ENCODE results near the gene TMEM132D. TPM values are rescaled to one million over a fixed set of nuclear protein-coding genes. Genes with fewer than 3 reads are reported as not detected.

TMEM132D gene
- total and polyA plus RNA-seq, 2 of the 8 experiments (the other 6 are each of a cell fraction or from before 2014, with no cell fraction given): 3.5 to 10.1 TPM

- ChIA-PET CTCF (ENCODE audit: partially characterized antibody) (interaction anchor here (0.6 to 2.2 kb wide), 3 partner anchors 11 to 833 kb away, joined by 3 to 8 read pairs (median 4); no protein-coding TSS in a partner anchor), POLR2A (ENCODE audit: partially characterized antibody) (no interaction called here)
- DNase-seq (ENCODE audit: low read depth in 1 of 2, low spot score in 2 of 2) (no peak), FAIRE-seq (no peak)
- Histone ChIP-seq H2BK15ac (ENCODE audit: low read length) (no peak overlapping the region), H3K56ac (replicated peaks; ENCODE audit: insufficient read length, low read depth, low read length) (no peak overlapping the region), H3K18ac (ENCODE audit: extremely low read depth, low read length) (no peak overlapping the region), H2AFZ (ENCODE audit: low read length) (no peak overlapping the region), H3K9ac (replicated peaks in 1 of 4; ENCODE audit: extremely low read depth in 1 of 4, low read depth in 3 of 4, low read length in 3 of 4) (no peak overlapping the region), H3K4me1 (replicated peaks in 1 of 4; ENCODE audit: control insufficient read depth in 3 of 4, insufficient read depth in 4 of 4, low read length in 3 of 4) (no peaks in the 10 kb centered on the region), H3K36me3 (ENCODE audit: control insufficient read depth in 2 of 4, insufficient read depth in 4 of 4, low read length in 3 of 4) (no peaks in the 10 kb centered on the region), H3K23me2 (ENCODE audit: low read depth, low read length) (0 out of 2 replicates have a peak, but pooled peaks cover 4% of the 10 kb centered on the region), H3K4ac (replicated peaks; ENCODE audit: insufficient read length, low read depth, low read length) (no peak overlapping the region), H3K9me3 (ENCODE audit: insufficient read depth in 2 of 2, low read depth in 1 of 2, low read length in 1 of 2) (no peaks in the 10 kb centered on the region), H2BK12ac (ENCODE audit: low read depth, low read length) (no peak overlapping the region), H3K4me2 (ENCODE audit: insufficient read depth in 1 of 2, low read depth in 2 of 2, low read length in 2 of 2) (no peak overlapping the region), H3K27me3 (replicated peaks in 1 of 4; ENCODE audit: control insufficient read depth in 3 of 4, extremely low read depth in 1 of 4, insufficient read depth in 3 of 4, low read length in 3 of 4) (no peaks in the 10 kb centered on the region), H4K5ac (ENCODE audit: insufficient read length, low read depth, low read length) (no peak overlapping the region), H4K8ac (ENCODE audit: extremely low read depth, insufficient read depth, low read length) (no peak overlapping the region), H3K14ac (ENCODE audit: insufficient read length) (no peak overlapping the region), H3K79me1 (ENCODE audit: low read depth, low read length) (no peaks in the 10 kb centered on the region), H2BK20ac (ENCODE audit: low read length) (no peak overlapping the region), H2AK5ac (ENCODE audit: low read depth, low read length) (no peak overlapping the region), H2BK120ac (replicated peaks; ENCODE audit: low read depth, low read length) (no peak overlapping the region), H3K79me2 (ENCODE audit: control insufficient read depth in 1 of 2, insufficient read depth in 2 of 2, low read length in 2 of 2) (no peaks in the 10 kb centered on the region), H2BK5ac (ENCODE audit: low read depth, low read length) (no peak overlapping the region), H3K23ac (ENCODE audit: insufficient read length) (no peak overlapping the region), H4K20me1 (replicated peaks in 1 of 2; ENCODE audit: control insufficient read depth in 1 of 2, insufficient read depth in 2 of 2, low read length in 2 of 2) (peaks cover 0 to 1% of the 10 kb centered on the region in 2 experiments), H4K91ac (replicated peaks; ENCODE audit: insufficient read length, low read length) (no peak overlapping the region), H3K27ac (ENCODE audit: low read depth, low read length) (no peak overlapping the region), H3K4me3 (ENCODE audit: extremely low read depth in 1 of 4, insufficient read depth in 2 of 4, low read depth in 3 of 4, low read length in 4 of 4) (no peak overlapping the region)
- 88% methylated on average over 5 of the region's 5 CpGs; no CpG with 5 or more reads in 1 of the 2 experiments for WGBS, 2 experiments (ENCODE audit: extremely low coverage in 1 of 2, insufficient coverage in 1 of 2, insufficient read length in 1 of 2, insufficient replicate concordance in 2 of 2, low coverage in 1 of 2, low lambda C conversion rate in 2 of 2, missing lambda C conversion rate in 1 of 2)
- TF ChIP-seq EZH2 (IDR thresholded peaks at IDR 0.05; ENCODE audit: low read depth, low read length, severe bottlenecking) (no peak), ASH2L (IDR thresholded peaks at IDR 0.05; ENCODE audit: low read length) (no peak), TAF7 (optimal IDR thresholded peaks at IDR 0.05; ENCODE audit: borderline replicate concordance, low read depth, low read length) (no peak), NRF1 (IDR thresholded peaks at IDR 0.05; ENCODE audit: low read depth, low read length) (no peak), KDM4A (IDR thresholded peaks at IDR 0.05; ENCODE audit: low read depth, low read length, severe bottlenecking) (no peak), BACH1 (IDR thresholded peaks at IDR 0.05; ENCODE audit: low read length) (no peak), NANOG (IDR thresholded peaks at IDR 0.05; ENCODE audit: insufficient read depth, low read depth, low read length, poor library complexity, severe bottlenecking) (no peak), ZNF274 (IDR thresholded peaks at IDR 0.05; ENCODE audit: borderline replicate concordance, extremely low read depth, low read length) (no peak), ATF2 (IDR thresholded peaks at IDR 0.05; ENCODE audit: low read length) (no peak), E2F6 (IDR thresholded peaks at IDR 0.05) (no peak), TBP (IDR thresholded peaks at IDR 0.05; ENCODE audit: low read depth, low read length) (no peak), MAX (IDR thresholded peaks at IDR 0.05) (no peak)
These were observed 823.4 kb downstream of the TMEM132D start for GRCh38 chr12:129080391-129080790.

All from H1 (cell line).